HCT116 (cell line): Measurements from ENCODE around the gene GMEB1. TPM values are rescaled to one million over a fixed set of nuclear protein-coding genes. Genes with fewer than 3 reads are reported as not detected.

Experiments used
- ATAC-seq: fragments of 200-7000 bp; cut with Tn5 transposase; 2 replicates; pipeline ENCODE4 v1.9.1; 2020; ENCODE audit warnings: mild to moderate bottlenecking, moderate library complexity
- BruUV-seq: library from RNA; stranded (reverse); fragments of 400-500 nt; replicated peaks from 2 replicates; lab custom pipeline; 2021; lab: Mats Ljungman, UMichigan
- CTCF ChIA-PET: fragments of 300-600 bp; sonication (Branson Sonifier 250); formaldehyde crosslinking; loops from one replicate; lab custom pipeline; 2021; ENCODE audit warnings: antibody characterized with exemption; lab: Charles Lee
- POLR2A ChIA-PET: fragments of 300-600, 350-600 bp; sonication (Branson Sonifier 250); formaldehyde crosslinking; loops from one replicate; lab custom pipeline; 2021; ENCODE audit warnings: antibody characterized with exemption; lab: Charles Lee
- RAD21 ChIA-PET, 2 experiments: fragments of 300-600 bp; sonication (Branson Sonifier 250); formaldehyde crosslinking; loops; one replicate each; lab custom pipeline; 2023; ENCODE audit warnings: low total read pairs in 2 of 2; ENCODE audit not compliant: uncharacterized antibody in 2 of 2, unreplicated experiment in 2 of 2, low non-redundant PET in 1 of 2; lab: Charles Lee
- DNase-seq: peaks from one replicate; pipeline ENCODE4 v3.0.0-alpha.2; 2010; ENCODE audit warnings: low read depth, low spot score
- H2AFZ ChIP-seq: fragments of 200-600 bp; shearing (Covaris generic), sonication (generic); 2 replicates; pipeline ENCODE4 v1.6.1; 2017; ENCODE audit warnings: low read depth, mixed run types, mixed read lengths, antibody characterized with exemption, low read length; ENCODE audit not compliant: poor library complexity, severe bottlenecking
- H3K27ac ChIP-seq: 2 replicates; pipeline ENCODE4 v1.5.1; 2012; ENCODE audit warnings: low read depth, low read length
- H3K27me3 ChIP-seq: fragments of 200-600 bp; sonication (generic); 2 replicates; pipeline ENCODE4 v1.6.1; 2016; ENCODE audit warnings: mixed run types, low read length, mixed read lengths; ENCODE audit not compliant: insufficient read depth
- H3K36me3 ChIP-seq, 2 experiments: fragments of 200-500 bp in 1 of 2; fragments of 200-600 bp in 1 of 2; sonication (Bioruptor generic) in 1 of 2; sonication (generic) in 1 of 2; 2 replicates each; pipeline versions ENCODE4 v1.5.1 to v1.6.1; 2014 to 2016; ENCODE audit warnings: low read length in 2 of 2, inconsistent platforms in 1 of 2, mixed read lengths in 1 of 2, mixed run types in 1 of 2; ENCODE audit not compliant: insufficient read depth in 2 of 2, control insufficient read depth in 1 of 2
- H3K4me1 ChIP-seq, 2 experiments: fragments of 200-600 bp in 1 of 2; sonication (generic) in 1 of 2; 2 replicates each; pipeline versions ENCODE4 v1.5.1 to v1.6.1; 2012 to 2017; ENCODE audit warnings: low read length in 2 of 2, inconsistent platforms in 1 of 2, mild to moderate bottlenecking in 1 of 2, mixed read lengths in 1 of 2, mixed run types in 1 of 2, moderate library complexity in 1 of 2; ENCODE audit not compliant: insufficient read depth in 2 of 2, control insufficient read depth in 1 of 2
- H3K4me2 ChIP-seq: fragments of 200-600 bp; sonication (generic); 2 replicates; pipeline ENCODE4 v1.6.1; 2017; ENCODE audit warnings: mixed run types, low read length, mixed read lengths
- H3K4me3 ChIP-seq, 2 experiments: fragments of 200-600 bp in 1 of 2; sonication (generic) in 1 of 2; replicated peaks in 1 of 2; 2 replicates each; pipeline ENCODE4 v1.5.1; 2011 to 2016; ENCODE audit warnings: low read length in 2 of 2, control low read depth in 1 of 2, low read depth in 1 of 2, mild to moderate bottlenecking in 1 of 2, mixed read lengths in 1 of 2, mixed run types in 1 of 2
- H3K79me2 ChIP-seq: fragments of 200-600 bp; sonication (generic); 2 replicates; pipeline ENCODE4 v1.6.1; 2017; ENCODE audit warnings: mild to moderate bottlenecking, mixed run types, low read length, moderate library complexity, mixed read lengths; ENCODE audit not compliant: insufficient read depth
- H3K9ac ChIP-seq: fragments of 200-600 bp; sonication (generic); 2 replicates; pipeline ENCODE4 v1.6.1; 2016; ENCODE audit warnings: low read length, mixed read lengths
- H3K9me2 ChIP-seq: fragments of 200-600 bp; sonication (generic), shearing (Covaris generic); 2 replicates; pipeline ENCODE4 v1.6.1; 2017; ENCODE audit warnings: mixed run types, mild to moderate bottlenecking, moderate library complexity; ENCODE audit not compliant: insufficient read depth
- H3K9me3 ChIP-seq, 2 experiments: fragments of 200-500 bp in 1 of 2; fragments of 200-600 bp in 1 of 2; sonication (Bioruptor generic) in 1 of 2; sonication (generic) in 1 of 2; 2 replicates each; pipeline ENCODE4 v1.6.1; 2014 to 2017; ENCODE audit warnings: low read length in 2 of 2, mixed read lengths in 2 of 2, inconsistent platforms in 1 of 2, low read depth in 1 of 2, mild to moderate bottlenecking in 1 of 2, mixed run types in 1 of 2, moderate library complexity in 1 of 2; ENCODE audit not compliant: control insufficient read depth in 1 of 2, insufficient read depth in 1 of 2
- H4K20me1 ChIP-seq: fragments of 200-600 bp; sonication (generic), shearing (Covaris generic); 2 replicates; pipeline ENCODE4 v1.6.1; 2017; ENCODE audit warnings: mixed run types, mild to moderate bottlenecking, moderate library complexity; ENCODE audit not compliant: insufficient read depth
- FOSL1 ChIP-seq: IDR thresholded peaks from 2 replicates; pipeline ENCODE4 v1.6.1; 2012; ENCODE audit warnings: low read depth
- POLR2AphosphoS5 ChIP-seq: IDR thresholded peaks from 2 replicates; pipeline ENCODE4 v1.6.1; 2011; ENCODE audit warnings: mild to moderate bottlenecking, low read depth, low read length, moderate library complexity
- SRF ChIP-seq: IDR thresholded peaks from 2 replicates; pipeline ENCODE4 v1.6.1; 2012; ENCODE audit warnings: low read depth
- TCF7L2 ChIP-seq: IDR thresholded peaks from 2 replicates; pipeline ENCODE4 v1.7.0; 2011; ENCODE audit warnings: borderline replicate concordance, inconsistent platforms; ENCODE audit not compliant: insufficient read depth, insufficient read length; ENCODE audit errors: extremely low read depth
- YY1 ChIP-seq: IDR thresholded peaks from 2 replicates; pipeline ENCODE4 v1.6.1; 2011; ENCODE audit warnings: low read length, low read depth, moderate library complexity, mild to moderate bottlenecking; ENCODE audit not compliant: insufficient replicate concordance; ENCODE audit errors: extremely low read depth
- intact Hi-C: fragments of 100-400 bp; cut with micrococcal nuclease; formaldehyde crosslinking; loops from 2 replicates; pipeline ENCODE4 v1.10.0; 2022
- total RNA-seq: library from RNA; stranded (reverse); gene quantifications from one replicate; pipeline ENCODE4 v1.2.1, GENCODE V29; 2021; ENCODE audit not compliant: unreplicated experiment
- TF ChIP-seq, protein P1 (sequence below), 3 experiments: fragments of 200-600 bp in 1 of 3; sonication (generic) in 1 of 3; IDR thresholded peaks in 2 of 3; conservative IDR thresholded peaks in 1 of 3; 2 replicates each; pipeline ENCODE4 v1.5.1; 2012 to 2017; ENCODE audit warnings: low read depth in 2 of 3, low read length in 2 of 3, antibody characterized with exemption in 1 of 3, borderline replicate concordance in 1 of 3, control low read depth in 1 of 3, mild to moderate bottlenecking in 1 of 3, mixed read lengths in 1 of 3, mixed run types in 1 of 3, moderate library complexity in 1 of 3; ENCODE audit not compliant: insufficient read depth in 1 of 3

GMEB1 gene
- total RNA-seq, 1 experiment from 2014 or later = 19.8 TPM

DNA sequence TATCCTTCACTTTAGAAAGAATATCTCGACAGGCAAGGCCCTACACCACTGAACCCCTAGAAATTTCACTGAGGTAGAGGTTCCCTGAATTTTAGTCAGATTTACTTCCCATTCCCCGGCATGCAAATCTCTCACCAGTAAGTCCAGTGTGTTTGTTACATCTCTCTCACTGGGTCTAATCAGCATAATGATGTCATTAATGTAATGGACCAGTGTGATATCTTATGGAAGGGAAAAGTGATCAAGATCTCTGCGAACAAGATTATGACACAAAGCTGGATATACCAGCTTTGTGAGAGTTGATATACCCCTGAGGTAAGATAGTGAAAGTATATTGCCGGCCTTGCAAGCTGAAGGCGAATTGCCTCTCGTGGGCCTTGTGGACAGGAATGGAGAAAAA is 12.2 kb upstream of the GMEB1 start:
- Histone ChIP-seq H3K9me3 (no peaks in the 10 kb centered on the region), H4K20me1 (no peaks in the 10 kb centered on the region), H2AFZ (no peak overlapping the region), H3K36me3 (no peaks in the 10 kb centered on the region), H3K4me3 (no peak overlapping the region), H3K9me2 (no peaks in the 10 kb centered on the region), H3K27ac (no peak overlapping the region), H3K4me2 (no peak overlapping the region), H3K9ac (no peak overlapping the region), H3K4me1 (no peaks in the 10 kb centered on the region; a peak in 1 of 4 replicates), H3K79me2 (no peaks in the 10 kb centered on the region), H3K27me3 (no peaks in the 10 kb centered on the region)
- RAD21 ChIA-PET = no interaction called here
- TF ChIP-seq SRF (no peak), YY1 (no peak), TCF7L2 (no peak), FOSL1 (no peak), POLR2AphosphoS5 (no peak)
- TF ChIP-seq, protein P1, sequence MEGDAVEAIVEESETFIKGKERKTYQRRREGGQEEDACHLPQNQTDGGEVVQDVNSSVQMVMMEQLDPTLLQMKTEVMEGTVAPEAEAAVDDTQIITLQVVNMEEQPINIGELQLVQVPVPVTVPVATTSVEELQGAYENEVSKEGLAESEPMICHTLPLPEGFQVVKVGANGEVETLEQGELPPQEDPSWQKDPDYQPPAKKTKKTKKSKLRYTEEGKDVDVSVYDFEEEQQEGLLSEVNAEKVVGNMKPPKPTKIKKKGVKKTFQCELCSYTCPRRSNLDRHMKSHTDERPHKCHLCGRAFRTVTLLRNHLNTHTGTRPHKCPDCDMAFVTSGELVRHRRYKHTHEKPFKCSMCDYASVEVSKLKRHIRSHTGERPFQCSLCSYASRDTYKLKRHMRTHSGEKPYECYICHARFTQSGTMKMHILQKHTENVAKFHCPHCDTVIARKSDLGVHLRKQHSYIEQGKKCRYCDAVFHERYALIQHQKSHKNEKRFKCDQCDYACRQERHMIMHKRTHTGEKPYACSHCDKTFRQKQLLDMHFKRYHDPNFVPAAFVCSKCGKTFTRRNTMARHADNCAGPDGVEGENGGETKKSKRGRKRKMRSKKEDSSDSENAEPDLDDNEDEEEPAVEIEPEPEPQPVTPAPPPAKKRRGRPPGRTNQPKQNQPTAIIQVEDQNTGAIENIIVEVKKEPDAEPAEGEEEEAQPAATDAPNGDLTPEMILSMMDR (IDR thresholded peaks at IDR 0.05 in 2 of 3, conservative IDR thresholded peaks at IDR 0.05 in 1 of 3; ENCODE audit: borderline replicate concordance in 1 of 3, insufficient read depth in 1 of 3, low read depth in 2 of 3, low read length in 2 of 3) = no peak
- POLR2A ChIA-PET = interaction anchor here (1.7 kb wide), 1 partner anchor 8 kb away, joined by 8 read pairs; the partner anchor contains the start of gene RNU11
- CTCF ChIA-PET = interaction anchor here (1.0 kb wide), 1 partner anchor 80 kb away, joined by 3 read pairs; the partner anchor contains the start of gene YTHDF2
- ATAC-seq = no peak
- BruUV-seq = no TSS peak
- intact Hi-C loops = no loop called here
- no peak for DNase-seq
